Urinary bladder (tissue), 4 donors: ENCODE data around the gene GPC6. TPM values are rescaled to one million over a fixed set of nuclear protein-coding genes. Genes with fewer than 3 reads are reported as not detected.

ENCODE experiments used
- DNase-seq: peaks from one replicate; pipeline ENCODE4 v3.0.0-alpha.2; 2015; ENCODE audit errors: extremely low spot score
- H3K27ac ChIP-seq: one replicate; pipeline ENCODE4 v1.5.1; 2013; ENCODE audit warnings: low read depth, mild to moderate bottlenecking, moderate library complexity
- H3K36me3 ChIP-seq: one replicate; pipeline ENCODE4 v1.6.1; 2013; ENCODE audit warnings: mild to moderate bottlenecking, moderate library complexity; ENCODE audit not compliant: insufficient read depth
- H3K4me1 ChIP-seq: one replicate; pipeline ENCODE4 v1.6.1; 2013; ENCODE audit warnings: mild to moderate bottlenecking, moderate library complexity; ENCODE audit not compliant: insufficient read depth
- H3K4me3 ChIP-seq: one replicate; pipeline ENCODE4 v1.5.1; 2013; ENCODE audit warnings: low read depth, low read length
- WGBS: extraction: QIAGEN DNeasy Blood & Tissue Kit; methylation state at CpG from one replicate; pipeline ENCODE4 v1.1.7; 2013; 5-methylcytosine and 5-hydroxymethylcytosine counted together
- polyA plus RNA-seq: library from polyadenylated mRNA; stranded (reverse); fragments of 200-250 nt; gene quantifications from one replicate; pipeline ENCODE4 v1.2.3, GENCODE V29; 2013
- total RNA-seq: library from RNA; depleted of rRNA; stranded (reverse); fragments of >200 nt; gene quantifications from one replicate; pipeline ENCODE4 v1.2.3, GENCODE V29; 2014
- donor health status: healthy with polysubstance abuse.
- donor health status: healthy.

The GPC6 gene
- total and polyA plus RNA-seq, 2 donors, result 8.8 to 126 TPM

DNA sequence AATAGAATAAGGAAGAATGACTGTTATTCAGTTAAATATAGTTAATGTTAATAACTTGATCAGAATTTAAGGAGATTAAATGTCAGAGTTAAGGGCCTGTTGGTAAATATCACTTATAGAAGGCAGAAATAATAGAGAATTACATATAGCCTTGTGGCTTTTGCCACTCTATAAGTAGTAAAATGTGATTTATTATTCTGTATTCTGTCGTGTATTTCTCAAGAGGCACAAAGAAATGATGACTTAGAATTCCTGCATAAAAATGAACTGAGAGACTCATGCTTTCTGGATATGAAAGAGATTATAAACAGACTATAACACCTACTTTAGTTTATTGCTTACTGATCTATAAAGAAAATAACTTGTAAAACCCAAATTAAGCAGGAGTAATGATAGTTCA lies 40.1 kb downstream of the GPC6 start:
- no peak overlapping the region for H3K4me3 ChIP-seq
- no peak overlapping the region for H3K27ac ChIP-seq
- no peaks in the 10 kb centered on the region for H3K4me1 ChIP-seq
- no peak for DNase-seq
- WGBS, result 74% methylated on average over 1 of the region's 1 CpG
- H3K36me3 ChIP-seq, result no peaks in the 10 kb centered on the region

DNA sequence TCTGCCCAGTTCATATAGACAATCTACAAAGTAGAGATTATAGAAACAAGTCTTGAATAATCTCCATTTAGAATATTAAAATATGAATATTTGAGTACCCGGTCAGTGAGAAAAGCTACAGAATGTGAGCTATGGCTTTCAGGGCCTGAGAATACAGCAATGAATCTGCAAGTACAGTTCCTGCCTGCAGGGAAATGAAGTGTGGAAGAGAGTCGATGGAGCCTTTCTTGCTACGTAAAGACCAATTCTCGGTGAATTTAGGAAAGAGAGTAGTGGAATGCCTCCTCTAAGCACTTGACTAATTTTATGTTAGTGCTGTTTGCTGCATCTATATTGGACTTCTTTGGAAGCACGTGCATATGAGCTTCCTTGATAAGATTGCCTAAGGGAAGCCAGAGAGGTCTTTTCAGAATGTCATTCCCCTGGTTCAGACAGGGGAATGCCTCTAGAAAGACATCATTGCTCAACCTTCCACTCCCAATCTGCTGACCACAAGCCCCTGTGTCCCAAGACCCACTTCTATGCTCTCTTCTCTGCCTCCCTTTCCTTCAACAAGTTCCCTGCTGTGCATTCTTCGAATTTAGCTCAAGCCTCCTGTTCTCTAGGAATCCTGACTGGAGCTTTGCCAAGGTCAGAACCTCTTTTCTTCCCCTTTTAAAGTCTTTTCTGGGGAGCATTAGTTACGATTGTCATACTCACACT lies 41.9 kb downstream of the GPC6 start:
- 92% methylated on average over 7 of the region's 7 CpGs for WGBS

DNA sequence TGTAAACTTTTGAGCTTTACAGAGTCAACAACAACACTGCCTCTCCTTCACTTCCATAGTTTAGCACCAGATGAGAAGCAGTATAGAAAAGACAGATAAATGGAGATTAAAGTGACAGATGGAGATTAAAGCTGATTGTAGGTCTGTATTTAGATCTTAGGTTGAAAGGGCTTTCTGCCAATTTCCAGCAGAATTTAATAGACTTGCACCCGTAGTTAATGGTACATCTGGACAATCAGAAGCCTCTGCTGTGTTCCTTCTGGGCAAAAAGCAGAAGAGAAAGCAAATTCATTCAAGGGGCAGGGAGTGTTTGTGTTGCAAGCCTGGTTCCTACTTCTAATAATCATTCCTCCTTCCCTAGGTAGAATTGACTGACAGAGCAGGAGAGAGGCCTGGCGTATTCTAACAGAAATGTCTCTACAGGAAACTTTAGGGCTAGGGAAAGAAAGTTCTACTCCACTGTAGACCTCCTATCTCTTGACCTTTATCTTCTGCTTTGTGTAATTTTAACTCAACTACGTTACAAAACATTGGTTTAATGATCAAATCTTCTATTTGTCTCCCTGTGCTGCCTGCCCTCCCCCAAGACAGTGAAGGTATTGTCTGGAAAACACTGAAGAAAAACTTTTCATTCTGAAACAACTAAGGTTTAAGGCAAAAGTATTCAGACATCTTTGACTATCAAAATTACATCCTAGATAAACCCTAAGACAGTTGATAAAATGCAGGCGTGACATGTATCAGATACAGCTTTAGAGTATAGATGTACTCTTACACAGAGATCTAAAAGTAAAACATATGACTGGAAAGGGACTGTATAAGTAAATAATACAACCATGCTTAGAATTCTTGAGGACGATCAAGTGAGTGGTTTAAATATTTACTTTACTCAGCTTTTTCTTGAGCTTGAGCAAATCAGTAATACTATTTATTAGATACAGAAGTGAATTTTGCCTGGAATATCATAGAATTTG lies 44.4 kb downstream of the GPC6 start:
- no peak overlapping the region for H3K4me3 ChIP-seq
- H3K36me3 ChIP-seq, result no peaks in the 10 kb centered on the region
- 38% methylated on average over 5 of the region's 5 CpGs for WGBS
- H3K27ac ChIP-seq, result no peak overlapping the region
- DNase-seq, result no peak
- H3K4me1 ChIP-seq, result peaks cover 1% of the 10 kb centered on the region

More for the DNA sequence above, 41.9 kb downstream of the GPC6 start:
- H3K4me1 ChIP-seq, result peaks cover 1% of the 10 kb centered on the region
- H3K4me3 ChIP-seq, result no peak overlapping the region
- H3K36me3 ChIP-seq, result no peaks in the 10 kb centered on the region
- no peak overlapping the region for H3K27ac ChIP-seq
- DNase-seq, result no peak

DNA sequence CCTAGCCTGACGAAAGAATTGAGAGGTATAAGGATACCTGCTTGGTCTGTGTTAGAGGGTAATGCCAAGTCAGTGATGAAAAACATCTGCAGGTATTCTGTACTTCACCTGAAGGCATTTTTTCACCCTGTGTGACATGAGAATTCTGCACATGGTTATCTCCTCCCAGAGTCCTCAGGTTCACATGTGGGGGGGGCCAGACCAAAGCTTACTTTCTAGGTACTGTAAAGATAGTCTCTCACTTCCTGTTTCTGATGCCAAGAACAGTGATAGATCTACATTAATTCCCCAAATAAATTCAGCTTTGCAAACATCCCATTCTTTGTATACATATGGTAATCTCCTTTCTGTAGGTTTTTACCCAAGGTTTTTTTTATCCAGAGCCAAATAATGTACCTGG lies 53.4 kb downstream of the GPC6 start:
- Histone ChIP-seq H3K4me1 (no peaks in the 10 kb centered on the region), H3K4me3 (no peak overlapping the region), H3K36me3 (no peaks in the 10 kb centered on the region), H3K27ac (no peak overlapping the region)
- no peak for DNase-seq
- 89% methylated on average over 1 of the region's 1 CpG for whole genome bisulfite sequencing

DNA sequence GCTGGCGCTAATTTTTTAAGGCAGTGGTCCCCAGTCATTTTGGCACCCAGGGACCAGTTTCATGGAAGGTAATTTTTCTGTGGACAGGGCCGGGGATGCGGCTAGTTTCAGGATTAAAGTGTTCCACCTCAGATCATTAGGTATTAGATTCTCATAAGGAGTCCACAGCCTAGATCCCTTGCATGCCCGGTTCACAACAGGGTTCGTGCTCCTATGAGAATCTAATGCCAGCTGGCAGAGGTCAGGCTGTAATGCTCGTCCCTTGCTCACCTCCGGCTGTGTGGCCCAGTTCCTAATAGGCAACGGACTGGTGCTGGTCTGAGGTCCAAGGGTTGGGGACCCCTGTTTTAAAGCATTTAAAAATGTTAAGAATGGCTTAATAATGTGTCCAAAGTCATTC lies 54.1 kb downstream of the GPC6 start:
- Histone ChIP-seq H3K4me1 (no peaks in the 10 kb centered on the region), H3K4me3 (no peak overlapping the region), H3K36me3 (no peaks in the 10 kb centered on the region), H3K27ac (no peak overlapping the region)
- 97% methylated on average over 8 of the region's 8 CpGs for WGBS
- no peak for DNase-seq

DNA sequence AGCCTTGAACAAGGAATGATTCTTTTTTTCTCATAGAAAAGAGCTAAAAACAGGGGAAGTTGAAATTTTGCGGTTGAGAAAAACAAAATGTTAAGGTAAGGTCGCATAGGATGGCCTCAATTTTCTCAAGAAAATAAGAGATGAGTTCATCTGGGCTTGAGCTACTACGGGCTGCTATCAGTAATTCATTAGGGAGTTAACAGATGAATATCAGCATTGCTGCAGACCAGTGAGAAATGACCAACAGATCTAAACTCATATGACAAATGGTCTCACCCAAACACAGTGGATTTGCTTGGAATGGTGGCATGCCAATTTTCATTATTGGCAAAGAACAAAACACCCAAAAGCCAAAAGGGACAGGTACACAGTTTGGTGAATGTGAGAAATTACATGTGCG lies 56.6 kb downstream of the GPC6 start:
- WGBS, result 83% methylated on average over 4 of the region's 4 CpGs

DNA sequence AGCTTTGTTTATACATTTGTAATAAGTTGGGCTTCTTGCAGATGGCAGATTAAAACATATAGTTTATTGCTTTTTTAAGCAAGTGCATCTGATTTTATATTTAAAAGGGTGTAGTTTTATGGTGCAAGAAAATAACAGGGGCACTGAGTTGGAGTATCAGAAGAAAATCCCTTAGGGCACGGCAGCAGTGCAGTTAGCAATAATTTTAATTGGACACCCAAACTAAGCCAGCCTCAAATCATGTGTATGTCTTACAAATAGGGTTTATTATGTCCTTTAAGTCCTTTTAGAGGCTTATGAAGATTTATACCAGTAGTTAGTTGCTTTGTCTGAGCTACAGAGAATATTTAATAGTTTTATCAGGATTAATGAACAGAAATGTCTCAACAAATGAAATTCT lies 57.5 kb downstream of the GPC6 start:
- no peaks in the 10 kb centered on the region for H3K36me3 ChIP-seq
- H3K4me1 ChIP-seq, result no peaks in the 10 kb centered on the region
- no peak for DNase-seq
- H3K4me3 ChIP-seq, result no peak overlapping the region
- no peak overlapping the region for H3K27ac ChIP-seq
- 78% methylated on average over 1 of the region's 1 CpG for WGBS

More for the DNA sequence above, 56.6 kb downstream of the GPC6 start:
- H3K36me3 ChIP-seq, result no peaks in the 10 kb centered on the region
- no peaks in the 10 kb centered on the region for H3K4me1 ChIP-seq
- DNase-seq, result no peak
- no peak overlapping the region for H3K27ac ChIP-seq
- no peak overlapping the region for H3K4me3 ChIP-seq

DNA sequence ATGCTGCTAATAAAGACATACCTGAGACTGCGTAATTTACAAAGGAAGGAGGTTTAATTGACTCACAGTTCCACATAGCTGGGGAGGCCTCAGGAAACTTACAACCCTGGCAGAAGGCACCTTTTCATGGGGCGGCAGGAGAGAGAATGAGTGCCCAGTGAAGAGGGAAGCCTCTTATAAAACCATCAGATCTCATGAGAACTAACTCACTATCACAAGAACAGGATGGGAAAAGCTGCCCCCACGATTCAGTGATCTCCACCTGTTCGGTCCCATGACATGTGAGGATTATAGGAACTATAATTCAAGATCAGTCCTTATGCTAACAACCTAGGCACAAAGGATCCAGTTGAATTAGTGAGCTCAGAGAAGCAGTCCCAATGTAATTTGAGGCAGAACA lies 59.4 kb downstream of the GPC6 start:
- no peaks in the 10 kb centered on the region for H3K36me3 ChIP-seq
- DNase-seq, result no peak
- WGBS, result 79% methylated on average over 4 of the region's 4 CpGs
- no peaks in the 10 kb centered on the region for H3K4me1 ChIP-seq
- H3K4me3 ChIP-seq, result no peak overlapping the region
- no peak overlapping the region for H3K27ac ChIP-seq

DNA sequence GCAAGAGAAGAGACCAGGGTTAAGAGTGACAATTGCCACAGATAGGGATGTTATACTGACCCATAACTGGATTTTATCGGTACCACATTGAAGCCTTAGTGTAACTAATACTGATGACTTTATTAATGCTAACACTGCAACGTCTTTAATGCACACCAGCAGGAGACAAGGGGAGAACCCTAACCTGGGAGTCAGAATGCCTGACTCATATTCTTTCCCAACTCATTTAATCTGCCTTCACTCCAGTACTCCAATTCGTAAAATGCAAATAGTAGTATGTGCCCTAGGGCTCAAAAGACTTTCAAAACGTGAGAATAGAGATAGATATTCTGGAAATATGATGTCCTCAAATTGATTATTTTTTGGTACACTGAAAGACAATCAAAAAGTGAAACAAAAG lies 62.4 kb downstream of the GPC6 start:
- 84% methylated on average over 4 of the region's 4 CpGs for WGBS
- H3K4me1 ChIP-seq, result no peaks in the 10 kb centered on the region
- DNase-seq, result no peak
- no peak overlapping the region for H3K4me3 ChIP-seq
- H3K27ac ChIP-seq, result no peak overlapping the region
- H3K36me3 ChIP-seq, result no peaks in the 10 kb centered on the region

DNA sequence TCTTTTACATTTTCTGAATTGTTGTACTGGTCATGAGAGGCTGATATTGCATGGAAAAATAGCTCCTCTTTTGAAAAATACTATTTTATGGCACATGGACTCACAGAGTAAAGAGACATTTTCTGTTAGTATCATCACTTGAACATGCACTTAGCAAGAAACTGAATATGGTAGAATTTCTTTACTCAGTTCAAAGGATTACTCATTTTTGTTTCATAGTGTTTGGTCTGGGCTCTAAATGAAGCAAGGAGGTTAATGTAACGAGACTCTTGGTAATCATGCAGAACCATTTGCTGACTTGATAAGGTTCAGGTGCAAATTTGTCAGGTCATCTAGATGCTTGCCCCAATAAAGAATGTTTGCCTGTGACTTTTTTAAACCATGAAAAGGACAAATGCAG lies 63.2 kb downstream of the GPC6 start:
- H3K27ac ChIP-seq, result no peak overlapping the region
- H3K4me3 ChIP-seq, result no peak overlapping the region
- H3K4me1 ChIP-seq, result no peaks in the 10 kb centered on the region
- DNase-seq, result no peak
- 90% methylated on average over 1 of the region's 1 CpG for WGBS
- H3K36me3 ChIP-seq, result no peaks in the 10 kb centered on the region

DNA sequence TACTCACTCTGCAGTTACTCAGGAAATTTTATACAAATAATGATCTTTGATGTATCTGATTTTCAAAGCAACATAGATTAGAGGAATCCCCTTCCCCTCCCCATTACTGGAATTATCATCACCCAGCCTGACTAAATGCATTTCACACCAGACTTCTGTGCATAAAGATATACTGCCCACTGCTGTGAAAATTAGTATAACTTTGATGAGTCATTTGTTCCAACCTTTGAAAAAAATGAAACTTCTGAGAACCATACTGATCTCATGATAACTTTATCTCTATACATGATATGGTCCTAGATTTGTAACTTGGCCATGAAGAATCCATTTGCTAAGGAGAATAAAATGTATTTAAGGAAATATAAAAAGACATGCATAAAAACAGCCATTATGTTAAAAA lies 63.9 kb downstream of the GPC6 start:
- no peaks in the 10 kb centered on the region for H3K36me3 ChIP-seq
- no peak for DNase-seq
- H3K4me3 ChIP-seq, result no peak overlapping the region
- no peaks in the 10 kb centered on the region for H3K4me1 ChIP-seq
- H3K27ac ChIP-seq, result no peak overlapping the region

DNA sequence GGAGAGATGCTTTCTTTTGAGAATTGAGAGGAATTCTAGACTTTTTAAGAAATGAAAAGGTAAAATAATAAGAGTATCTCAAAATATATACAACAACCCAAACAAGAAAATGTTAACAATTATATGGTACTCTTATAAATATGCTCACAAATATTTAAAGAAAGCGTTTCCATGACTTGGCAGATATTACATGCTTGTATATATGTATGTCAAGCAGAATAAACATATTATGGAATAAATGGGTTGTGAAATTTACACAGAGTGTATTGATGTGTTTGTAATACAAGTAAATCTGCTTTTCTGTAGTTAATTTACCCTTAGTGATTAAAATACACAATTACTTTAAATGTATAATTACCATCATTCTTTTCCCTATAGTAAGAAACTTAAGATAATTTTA lies 65.8 kb downstream of the GPC6 start:
- Histone ChIP-seq H3K4me3 (no peak overlapping the region), H3K27ac (no peak overlapping the region), H3K4me1 (no peaks in the 10 kb centered on the region), H3K36me3 (no peaks in the 10 kb centered on the region)
- no peak for DNase-seq
- 45% methylated on average over 1 of the region's 1 CpG for WGBS

DNA sequence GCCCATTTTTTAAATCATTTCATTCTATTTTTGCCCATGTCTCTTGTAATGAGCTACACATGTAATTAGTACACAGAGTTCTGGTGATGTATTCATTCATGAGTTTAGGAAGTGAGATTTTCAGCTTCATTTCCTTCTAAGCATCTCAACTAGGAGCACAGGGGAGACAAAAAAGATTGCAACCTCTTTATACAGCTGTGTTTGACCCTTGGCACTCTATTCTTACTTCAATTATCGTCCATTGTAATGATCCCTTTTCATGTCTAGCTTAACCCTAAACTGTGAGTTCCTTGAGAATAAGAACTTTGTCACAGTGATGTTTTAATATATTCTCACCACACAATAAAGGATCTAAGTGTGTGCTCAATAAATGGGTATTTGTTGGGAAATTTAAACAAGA lies 67.1 kb downstream of the GPC6 start:
- DNase-seq, result no peak
- Histone ChIP-seq H3K36me3 (no peaks in the 10 kb centered on the region), H3K4me1 (no peaks in the 10 kb centered on the region), H3K27ac (no peak overlapping the region), H3K4me3 (no peak overlapping the region)
- WGBS, result 84% methylated on average over 1 of the region's 1 CpG

DNA sequence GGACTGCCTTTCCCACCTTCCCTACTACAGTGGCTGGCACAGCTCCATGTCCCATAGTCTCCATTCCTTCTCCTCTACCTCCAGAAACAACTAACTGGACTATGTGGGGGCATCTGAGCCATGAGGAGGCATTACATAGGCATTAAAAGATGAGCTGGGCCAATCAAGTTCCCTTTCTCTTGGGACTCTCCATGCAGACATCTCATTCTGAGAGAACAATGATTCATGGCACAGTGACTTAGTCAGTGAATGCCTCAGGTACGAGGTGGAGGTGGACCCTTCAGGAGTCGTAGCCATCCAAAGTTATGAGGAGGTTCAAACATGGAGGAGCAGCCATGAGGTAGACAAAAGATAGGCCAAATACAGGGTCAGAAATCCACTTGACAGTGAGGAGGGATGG lies 70.0 kb downstream of the GPC6 start:
- WGBS, result 74% methylated on average over 2 of the region's 2 CpGs
- no peak for DNase-seq
- Histone ChIP-seq H3K4me3 (no peak overlapping the region), H3K36me3 (no peaks in the 10 kb centered on the region), H3K27ac (no peak overlapping the region), H3K4me1 (no peaks in the 10 kb centered on the region)
